HG03095 (cell line): ENCODE data around the gene AAR2.

Experiments
- ATAC-seq: cut with Tn5 transposase; IDR thresholded peaks from one replicate; pipeline ENCODE4 v1.9.1; 2021; ENCODE audit warnings: moderate library complexity; ENCODE audit not compliant: unreplicated experiment

Gene AAR2

GRCh38 chr20:36217226-36217625, 19.1 kb upstream of the AAR2 start:
- ATAC-seq, result no peak

- no peak for ATAC-seq
Observed at GRCh38 chr20:36218380-36219064, 17.8 kb upstream of the AAR2 start.

- no peak for ATAC-seq
Observed at GRCh38 chr20:36219671-36220220, 16.5 kb upstream of the AAR2 start.

- no peak for ATAC-seq
Observed at GRCh38 chr20:36225666-36226065, 10.6 kb upstream of the AAR2 start.

- no peak for ATAC-seq
Observed at GRCh38 chr20:36228770-36229169, 7.5 kb upstream of the AAR2 start.

GRCh38 chr20:36230019-36230418, 6.3 kb upstream of the AAR2 start:
- ATAC-seq, result no peak

- no peak for ATAC-seq
Observed at GRCh38 chr20:36231331-36231730, 4.9 kb upstream of the AAR2 start.

GRCh38 chr20:36234771-36235320, 1.4 kb upstream of the AAR2 start:
- no peak for ATAC-seq

GRCh38 chr20:36236786-36237121, 476 bp downstream of the AAR2 start:
- no peak for ATAC-seq

GRCh38 chr20:36237477-36237876, 1.2 kb downstream of the AAR2 start:
- ATAC-seq, result no peak

- no peak for ATAC-seq
Observed at GRCh38 chr20:36238153-36238552, 1.9 kb downstream of the AAR2 start.

- no peak for ATAC-seq
Observed at GRCh38 chr20:36238760-36239159, 2.5 kb downstream of the AAR2 start.

- ATAC-seq, result no peak
Observed at GRCh38 chr20:36240076-36240475, 3.8 kb downstream of the AAR2 start.

GRCh38 chr20:36241678-36242077, 5.4 kb downstream of the AAR2 start:
- ATAC-seq, result no peak

GRCh38 chr20:36243726-36244125, 7.4 kb downstream of the AAR2 start:
- ATAC-seq, result no peak

- ATAC-seq, result no peak
Observed at GRCh38 chr20:36246401-36246800, 10.1 kb downstream of the AAR2 start.

- no peak for ATAC-seq
Observed at GRCh38 chr20:36248836-36249235, 12.6 kb downstream of the AAR2 start.

- ATAC-seq, result no peak
Observed at GRCh38 chr20:36249450-36249849, 13.2 kb downstream of the AAR2 start.

GRCh38 chr20:36251426-36251825, 15.1 kb downstream of the AAR2 start:
- ATAC-seq, result no peak

- no peak for ATAC-seq
Observed at GRCh38 chr20:36252511-36252910, 16.2 kb downstream of the AAR2 start.

GRCh38 chr20:36253036-36253435, 16.8 kb downstream of the AAR2 start:
- ATAC-seq, result no peak

GRCh38 chr20:36254076-36254475, 17.8 kb downstream of the AAR2 start:
- ATAC-seq, result no peak

- ATAC-seq, result no peak
Observed at GRCh38 chr20:36255445-36255844, 19.2 kb downstream of the AAR2 start.
